ENCODE results near the gene TPI1. TPM values are rescaled to one million over a fixed set of nuclear protein-coding genes. Genes with fewer than 3 reads are reported as not detected.

Gene TPI1
- 618 TPM for polyA plus RNA-seq (2012; ENCODE audit: insufficient read length, low read depth)

DNA sequence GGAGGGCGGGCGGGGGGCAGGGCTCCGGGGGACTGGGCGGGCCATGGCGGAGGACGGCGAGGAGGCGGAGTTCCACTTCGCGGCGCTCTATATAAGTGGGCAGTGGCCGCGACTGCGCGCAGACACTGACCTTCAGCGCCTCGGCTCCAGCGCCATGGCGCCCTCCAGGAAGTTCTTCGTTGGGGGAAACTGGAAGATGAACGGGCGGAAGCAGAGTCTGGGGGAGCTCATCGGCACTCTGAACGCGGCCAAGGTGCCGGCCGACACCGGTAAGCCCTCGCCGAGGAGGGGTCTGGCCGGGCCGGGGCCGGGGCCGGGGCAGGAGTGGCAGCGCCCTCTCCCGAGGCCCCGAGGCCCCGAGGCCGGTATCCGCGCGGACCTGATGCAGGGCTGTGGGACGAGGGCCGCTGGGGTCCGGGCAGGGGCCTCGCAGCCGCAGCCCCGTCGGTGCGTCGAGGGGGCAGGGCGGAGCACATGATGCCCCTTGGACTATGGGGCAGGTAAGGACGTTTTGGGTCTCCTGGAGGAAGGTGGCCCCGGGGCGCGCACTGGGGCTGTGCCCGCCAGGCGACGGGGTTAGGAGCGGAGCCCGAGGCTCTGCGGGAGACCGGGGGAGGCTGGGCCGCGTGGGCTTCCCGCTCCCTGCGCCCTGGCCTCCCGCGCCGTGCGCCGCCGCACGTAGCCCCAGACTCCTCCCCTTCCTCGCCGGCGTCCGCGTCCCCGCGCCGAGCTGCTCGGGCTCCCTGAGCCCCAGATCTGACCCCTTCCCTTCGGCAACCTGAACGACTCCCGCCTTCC, at the start of gene TPI1:
TPI1 (plus strand) TSS at position 119 of the 798 bp plus-strand sequence; CDS start at position 155, 36 bp downstream.
- peak; percentile 97 for TF ChIP-seq POLR2AphosphoS5 (IDR thresholded peaks at IDR 0.05; ENCODE audit: low read depth, low read length)
- peak; percentile 38; the same call in 1 of the 2 replicates for TF ChIP-seq SIN3A (IDR thresholded peaks at IDR 0.05; ENCODE audit: borderline replicate concordance, insufficient read depth, low read length)
- TF ChIP-seq, protein P1, sequence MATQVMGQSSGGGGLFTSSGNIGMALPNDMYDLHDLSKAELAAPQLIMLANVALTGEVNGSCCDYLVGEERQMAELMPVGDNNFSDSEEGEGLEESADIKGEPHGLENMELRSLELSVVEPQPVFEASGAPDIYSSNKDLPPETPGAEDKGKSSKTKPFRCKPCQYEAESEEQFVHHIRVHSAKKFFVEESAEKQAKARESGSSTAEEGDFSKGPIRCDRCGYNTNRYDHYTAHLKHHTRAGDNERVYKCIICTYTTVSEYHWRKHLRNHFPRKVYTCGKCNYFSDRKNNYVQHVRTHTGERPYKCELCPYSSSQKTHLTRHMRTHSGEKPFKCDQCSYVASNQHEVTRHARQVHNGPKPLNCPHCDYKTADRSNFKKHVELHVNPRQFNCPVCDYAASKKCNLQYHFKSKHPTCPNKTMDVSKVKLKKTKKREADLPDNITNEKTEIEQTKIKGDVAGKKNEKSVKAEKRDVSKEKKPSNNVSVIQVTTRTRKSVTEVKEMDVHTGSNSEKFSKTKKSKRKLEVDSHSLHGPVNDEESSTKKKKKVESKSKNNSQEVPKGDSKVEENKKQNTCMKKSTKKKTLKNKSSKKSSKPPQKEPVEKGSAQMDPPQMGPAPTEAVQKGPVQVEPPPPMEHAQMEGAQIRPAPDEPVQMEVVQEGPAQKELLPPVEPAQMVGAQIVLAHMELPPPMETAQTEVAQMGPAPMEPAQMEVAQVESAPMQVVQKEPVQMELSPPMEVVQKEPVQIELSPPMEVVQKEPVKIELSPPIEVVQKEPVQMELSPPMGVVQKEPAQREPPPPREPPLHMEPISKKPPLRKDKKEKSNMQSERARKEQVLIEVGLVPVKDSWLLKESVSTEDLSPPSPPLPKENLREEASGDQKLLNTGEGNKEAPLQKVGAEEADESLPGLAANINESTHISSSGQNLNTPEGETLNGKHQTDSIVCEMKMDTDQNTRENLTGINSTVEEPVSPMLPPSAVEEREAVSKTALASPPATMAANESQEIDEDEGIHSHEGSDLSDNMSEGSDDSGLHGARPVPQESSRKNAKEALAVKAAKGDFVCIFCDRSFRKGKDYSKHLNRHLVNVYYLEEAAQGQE (IDR thresholded peaks at IDR 0.05; ENCODE audit: insufficient read depth in 1 of 2, low read depth in 2 of 2, low read length in 2 of 2), result peak; percentile 21 to 44; a peak in 1 of 4 replicates
- no peak for TF ChIP-seq FOXP2 (optimal IDR thresholded peaks at IDR 0.05; ENCODE audit: borderline replicate concordance, extremely low read depth, extremely low read length, insufficient read depth)
- peak; percentile 96; the same call in 1 of the 2 replicates for TF ChIP-seq TAF1 (IDR thresholded peaks at IDR 0.05; ENCODE audit: borderline replicate concordance, insufficient read depth, low read length)

DNA sequence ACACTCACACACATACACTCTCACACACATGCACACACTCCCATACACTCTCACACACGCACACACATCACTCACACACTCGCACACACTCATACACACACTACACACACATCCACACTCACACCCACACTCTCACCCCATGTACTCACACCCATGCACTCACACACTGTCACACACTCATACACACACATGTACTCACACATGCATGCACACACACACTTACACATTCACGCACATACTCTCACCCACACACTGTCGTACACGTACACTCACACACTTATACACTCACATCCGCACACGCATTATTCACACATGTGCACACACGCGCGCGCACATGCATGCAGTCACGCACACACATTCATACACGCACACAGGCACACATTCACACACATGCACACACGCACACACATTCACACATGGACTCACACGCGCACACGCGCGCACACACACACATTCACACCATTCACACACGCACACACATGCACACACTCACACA, 49.6 kb upstream of the TPI1 start:
- TF ChIP-seq POLR2AphosphoS5 (IDR thresholded peaks at IDR 0.05; ENCODE audit: low read depth, low read length) (no peak), FOXP2 (optimal IDR thresholded peaks at IDR 0.05; ENCODE audit: borderline replicate concordance, extremely low read depth, extremely low read length, insufficient read depth) (no peak), SIN3A (IDR thresholded peaks at IDR 0.05; ENCODE audit: borderline replicate concordance, insufficient read depth, low read length) (no peak), TAF1 (IDR thresholded peaks at IDR 0.05; ENCODE audit: borderline replicate concordance, insufficient read depth, low read length) (no peak)
- TF ChIP-seq, protein P1 (IDR thresholded peaks at IDR 0.05; ENCODE audit: insufficient read depth in 1 of 2, low read depth in 2 of 2, low read length in 2 of 2), result no peak

DNA sequence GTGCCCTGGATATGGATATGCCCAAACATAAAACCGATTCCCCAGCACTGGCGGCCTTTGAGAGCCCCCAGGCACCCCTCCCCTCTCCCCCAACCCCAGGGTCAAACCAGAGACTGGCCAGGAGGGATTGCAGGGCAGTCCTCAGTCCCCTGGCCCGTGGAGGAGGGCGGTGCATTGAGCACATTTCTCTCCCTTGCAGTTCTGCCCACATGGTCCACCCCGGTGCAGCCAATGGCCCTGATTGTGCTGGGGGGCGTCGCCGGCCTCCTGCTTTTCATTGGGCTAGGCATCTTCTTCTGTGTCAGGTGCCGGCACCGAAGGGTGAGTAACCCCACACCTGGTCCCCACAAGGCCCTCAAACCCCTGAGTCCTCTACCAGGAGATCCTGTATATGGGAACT, 49.1 kb upstream of the TPI1 start:
- no peak for TF ChIP-seq SIN3A (IDR thresholded peaks at IDR 0.05; ENCODE audit: borderline replicate concordance, insufficient read depth, low read length)

DNA sequence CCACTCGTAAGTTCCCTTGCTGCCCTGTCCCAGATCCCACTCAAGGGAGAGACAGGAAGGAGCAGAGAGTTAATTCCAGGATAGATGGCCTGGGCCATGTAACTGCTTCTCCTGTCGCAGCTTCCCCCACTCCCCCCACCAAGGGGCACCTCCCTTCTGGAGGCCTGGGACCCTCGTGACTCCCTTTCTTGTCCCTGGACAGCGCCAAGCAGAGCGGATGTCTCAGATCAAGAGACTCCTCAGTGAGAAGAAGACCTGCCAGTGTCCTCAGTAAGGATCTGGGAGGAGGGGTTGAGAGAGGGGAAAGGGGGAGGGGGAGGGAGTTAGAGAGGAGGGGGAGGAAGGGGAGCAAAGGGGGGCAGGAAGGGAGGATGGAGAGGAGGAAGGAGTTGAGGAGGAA, 48.7 kb upstream of the TPI1 start:
- TF ChIP-seq SIN3A (IDR thresholded peaks at IDR 0.05; ENCODE audit: borderline replicate concordance, insufficient read depth, low read length) (no peak), FOXP2 (optimal IDR thresholded peaks at IDR 0.05; ENCODE audit: borderline replicate concordance, extremely low read depth, extremely low read length, insufficient read depth) (no peak), TAF1 (IDR thresholded peaks at IDR 0.05; ENCODE audit: borderline replicate concordance, insufficient read depth, low read length) (no peak), POLR2AphosphoS5 (IDR thresholded peaks at IDR 0.05; ENCODE audit: low read depth, low read length) (no peak)
- TF ChIP-seq, protein P1 (IDR thresholded peaks at IDR 0.05; ENCODE audit: insufficient read depth in 1 of 2, low read depth in 2 of 2, low read length in 2 of 2), result no peak

DNA sequence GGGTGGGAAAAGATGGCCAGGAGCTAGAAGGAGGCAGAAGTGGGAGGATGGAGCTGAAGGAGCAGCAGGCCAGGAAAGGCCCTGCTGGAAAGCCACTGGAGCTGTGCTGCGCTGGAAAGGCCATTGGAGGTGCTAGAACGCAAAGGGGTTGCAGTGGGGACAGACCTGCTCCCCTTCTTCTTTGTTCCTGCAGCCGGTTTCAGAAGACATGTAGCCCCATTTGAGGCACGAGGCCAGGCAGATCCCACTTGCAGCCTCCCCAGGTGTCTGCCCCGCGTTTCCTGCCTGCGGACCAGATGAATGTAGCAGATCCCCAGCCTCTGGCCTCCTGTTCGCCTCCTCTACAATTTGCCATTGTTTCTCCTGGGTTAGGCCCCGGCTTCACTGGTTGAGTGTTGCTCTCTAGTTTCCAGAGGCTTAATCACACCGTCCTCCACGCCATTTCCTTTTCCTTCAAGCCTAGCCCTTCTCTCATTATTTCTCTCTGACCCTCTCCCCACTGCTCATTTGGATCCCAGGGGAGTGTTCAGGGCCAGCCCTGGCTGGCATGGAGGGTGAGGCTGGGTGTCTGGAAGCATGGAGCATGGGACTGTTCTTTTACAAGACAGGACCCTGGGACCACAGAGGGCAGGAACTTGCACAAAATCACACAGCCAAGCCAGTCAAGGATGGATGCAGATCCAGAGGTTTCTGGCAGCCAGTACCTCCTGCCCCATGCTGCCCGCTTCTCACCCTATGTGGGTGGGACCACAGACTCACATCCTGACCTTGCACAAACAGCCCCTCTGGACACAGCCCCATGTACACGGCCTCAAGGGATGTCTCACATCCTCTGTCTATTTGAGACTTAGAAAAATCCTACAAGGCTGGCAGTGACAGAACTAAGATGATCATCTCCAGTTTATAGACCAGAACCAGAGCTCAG, 48.0 kb upstream of the TPI1 start:
- TF ChIP-seq SIN3A (IDR thresholded peaks at IDR 0.05; ENCODE audit: borderline replicate concordance, insufficient read depth, low read length) (no peak), POLR2AphosphoS5 (IDR thresholded peaks at IDR 0.05; ENCODE audit: low read depth, low read length) (no peak), TAF1 (IDR thresholded peaks at IDR 0.05; ENCODE audit: borderline replicate concordance, insufficient read depth, low read length) (no peak), FOXP2 (optimal IDR thresholded peaks at IDR 0.05; ENCODE audit: borderline replicate concordance, extremely low read depth, extremely low read length, insufficient read depth) (no peak)
- TF ChIP-seq, protein P1 (IDR thresholded peaks at IDR 0.05; ENCODE audit: insufficient read depth in 1 of 2, low read depth in 2 of 2, low read length in 2 of 2), result no peak

Measured in PFSK-1 (cell line).